A204.1 (cell line): ENCODE results near the gene ADAMTS4.
A peak's percentile ranks its signal among the peaks of the same experiment; 100 is the strongest.

ENCODE experiments used
- FAIRE-seq: peaks from 2 replicates; lab custom pipeline; 2012; peaks lifted over from hg19 to GRCh38; lab: Jason Lieb, UNC

Gene ADAMTS4

DNA sequence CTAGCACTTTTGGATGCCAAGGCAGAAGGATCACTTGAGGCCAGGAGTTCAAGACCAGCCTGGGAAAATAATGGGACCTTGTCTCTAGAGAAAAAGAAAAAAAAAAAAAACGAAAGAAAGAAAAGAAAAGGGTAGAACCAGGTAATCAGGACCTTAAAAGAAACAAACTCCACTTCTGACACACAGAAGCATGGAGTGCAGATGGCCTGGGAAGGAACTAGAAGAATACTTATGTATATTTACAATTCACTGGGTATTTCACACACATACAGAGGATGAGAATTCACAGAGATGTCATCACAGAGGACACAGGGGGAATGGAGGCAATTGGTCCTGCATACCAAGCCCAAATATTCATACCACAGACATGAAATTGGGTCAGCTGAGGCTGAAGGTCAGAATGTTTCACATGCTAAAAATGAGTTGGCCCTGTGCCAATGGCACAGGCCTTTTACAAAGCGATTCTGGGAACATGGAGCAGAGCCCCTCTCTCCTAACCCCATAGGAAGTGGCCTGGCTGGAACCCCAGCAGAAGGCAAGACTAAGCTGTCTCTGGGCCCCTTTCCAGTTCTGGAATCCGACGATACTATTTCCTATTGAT, 26.0 kb downstream of the ADAMTS4 start:
- no peak for FAIRE-seq

GRCh38 chr1:161172349-161172748, 26.5 kb downstream of the ADAMTS4 start:
- FAIRE-seq, result no peak

- no peak for FAIRE-seq
These were observed 27.2 kb downstream of the ADAMTS4 start for GRCh38 chr1:161171696-161172095.

DNA sequence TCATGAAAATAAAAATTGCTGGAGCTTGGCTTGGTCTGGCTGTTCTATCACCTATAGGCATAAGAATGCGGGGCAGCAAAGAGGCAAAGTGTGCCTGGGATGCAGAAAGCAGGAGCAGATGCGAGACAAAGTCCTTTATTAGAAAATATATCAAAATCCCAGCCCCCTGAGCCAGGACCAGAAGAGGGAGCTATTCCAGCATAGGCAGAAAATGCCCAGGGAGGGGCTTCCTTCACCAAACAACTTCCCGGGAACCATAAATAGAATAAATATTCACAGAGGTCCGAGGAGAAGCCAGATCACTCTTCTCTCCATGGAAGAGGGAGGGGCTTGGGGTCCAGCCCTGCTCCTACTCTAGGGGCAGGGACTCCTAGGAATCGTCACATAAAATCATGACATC, 27.7 kb downstream of the ADAMTS4 start:
- no peak for FAIRE-seq

- no peak for FAIRE-seq
These were observed 29.9 kb downstream of the ADAMTS4 start for GRCh38 chr1:161168906-161169305.

GRCh38 chr1:161166669-161167548, 31.9 kb downstream of the ADAMTS4 start:
- FAIRE-seq, result no peak

GRCh38 chr1:161165742-161166668, 32.8 kb downstream of the ADAMTS4 start, which contains the start of gene PPOX:
PPOX (plus strand) TSS chr1:161166426; CDS start chr1:161166848, 422 bp downstream.
- FAIRE-seq, result peak; percentile 96

GRCh38 chr1:161164901-161165610, 33.8 kb downstream of the ADAMTS4 start:
- FAIRE-seq, result no peak

- no peak for FAIRE-seq
These were observed 35.1 kb downstream of the ADAMTS4 start for GRCh38 chr1:161163793-161164192.

DNA sequence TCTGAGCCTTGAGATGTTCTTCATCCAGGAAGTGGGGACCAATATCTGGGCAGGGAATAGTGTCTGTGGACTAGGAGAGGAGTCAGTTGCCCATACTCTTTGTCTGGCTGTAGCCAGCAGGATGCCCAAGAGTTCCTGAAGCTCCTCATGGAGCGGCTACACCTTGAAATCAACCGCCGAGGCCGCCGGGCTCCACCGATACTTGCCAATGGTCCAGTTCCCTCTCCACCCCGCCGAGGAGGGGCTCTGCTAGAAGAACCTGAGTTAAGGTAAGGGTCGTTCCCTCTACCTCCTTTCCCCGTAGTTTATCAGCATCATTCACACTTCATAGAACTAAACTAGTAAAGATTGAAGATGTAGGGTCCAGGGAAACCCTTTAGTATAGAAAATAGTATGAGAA, 36.0 kb downstream of the ADAMTS4 start:
- FAIRE-seq, result no peak

DNA sequence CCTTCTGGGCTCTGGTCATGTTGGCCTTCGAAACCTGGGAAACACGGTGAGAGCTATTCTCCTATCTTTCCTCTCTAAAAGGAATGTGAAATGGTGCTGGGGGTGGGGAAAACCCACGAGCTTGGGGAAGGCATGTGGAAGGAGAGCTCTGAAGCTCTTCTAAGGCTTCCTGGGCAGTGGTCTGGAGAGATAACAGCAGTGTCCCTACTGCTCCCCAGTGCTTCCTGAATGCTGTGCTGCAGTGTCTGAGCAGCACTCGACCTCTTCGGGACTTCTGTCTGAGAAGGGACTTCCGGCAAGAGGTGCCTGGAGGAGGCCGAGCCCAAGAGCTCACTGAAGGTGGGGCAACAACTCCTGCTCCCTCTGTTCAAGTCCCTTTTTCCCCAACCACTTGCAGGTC, 36.8 kb downstream of the ADAMTS4 start:
- FAIRE-seq, result no peak

GRCh38 chr1:161161652-161162051, 37.2 kb downstream of the ADAMTS4 start:
- no peak for FAIRE-seq

DNA sequence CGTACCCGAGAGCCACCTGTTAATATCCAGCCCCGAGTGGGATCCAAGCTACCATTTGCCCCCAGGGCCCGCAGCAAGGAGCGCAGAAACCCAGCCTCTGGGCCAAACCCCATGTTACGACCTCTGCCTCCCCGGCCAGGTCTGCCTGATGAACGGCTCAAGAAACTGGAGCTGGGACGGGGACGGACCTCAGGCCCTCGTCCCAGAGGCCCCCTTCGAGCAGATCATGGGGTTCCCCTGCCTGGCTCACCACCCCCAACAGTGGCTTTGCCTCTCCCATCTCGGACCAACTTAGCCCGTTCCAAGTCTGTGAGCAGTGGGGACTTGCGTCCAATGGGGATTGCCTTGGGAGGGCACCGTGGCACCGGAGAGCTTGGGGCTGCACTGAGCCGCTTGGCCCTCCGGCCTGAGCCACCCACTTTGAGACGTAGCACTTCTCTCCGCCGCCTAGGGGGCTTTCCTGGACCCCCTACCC, 38.1 kb downstream of the ADAMTS4 start:
- no peak for FAIRE-seq

DNA sequence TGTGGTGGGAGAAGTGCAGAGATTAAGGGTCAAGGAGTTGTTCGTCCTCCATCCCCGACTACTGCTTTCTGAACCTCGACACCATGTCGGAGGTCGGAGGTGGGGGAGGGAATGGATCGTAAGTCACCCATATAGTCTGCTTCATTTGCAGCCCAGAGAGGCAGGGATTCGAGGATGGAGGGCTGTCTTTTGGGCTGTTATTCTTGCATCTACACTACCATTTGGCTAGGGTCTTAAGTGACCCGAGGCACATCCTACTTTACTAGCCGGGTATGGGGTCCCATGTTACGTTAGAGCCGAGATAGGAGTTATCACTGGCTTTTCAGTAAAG, 39.0 kb downstream of the ADAMTS4 start:
- no peak for FAIRE-seq

GRCh38 chr1:161159087-161159912, 39.6 kb downstream of the ADAMTS4 start, which contains the start of gene USP21:
USP21 (plus strand) TSS chr1:161159500; CDS start chr1:161160641, 1,141 bp downstream.
- no peak for FAIRE-seq

DNA sequence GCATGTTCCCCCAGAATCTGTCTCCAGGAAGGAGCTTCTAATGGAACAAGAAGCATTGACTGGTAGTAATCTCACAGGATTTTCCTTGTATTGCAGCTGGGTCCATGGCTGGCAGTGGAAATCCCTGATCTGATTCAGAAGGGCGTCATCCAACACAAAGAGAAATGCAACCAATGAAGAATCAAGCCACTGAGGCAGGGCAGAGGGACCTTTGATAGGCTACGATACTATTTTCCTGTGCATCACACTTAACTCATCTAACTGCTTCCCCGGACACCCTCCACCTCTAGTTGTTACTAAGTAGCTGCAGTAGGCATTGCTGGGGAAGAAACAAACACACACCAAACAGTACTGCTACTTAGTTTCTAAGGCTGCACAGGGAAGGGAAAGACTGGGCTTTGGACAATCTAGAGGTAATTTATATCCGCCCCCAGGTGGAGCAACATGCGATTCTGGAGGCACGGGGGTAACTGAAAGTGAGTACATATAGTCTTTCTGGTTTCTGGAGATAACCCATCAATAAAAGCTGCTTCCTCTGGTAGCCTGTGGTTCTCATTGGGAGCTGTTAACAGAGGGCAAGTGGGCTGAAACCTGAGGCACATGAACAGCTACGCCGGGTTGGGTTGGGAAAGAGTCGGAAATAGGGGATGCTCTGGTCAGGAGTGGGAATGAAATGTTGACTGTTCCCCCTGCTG, 40.4 kb downstream of the ADAMTS4 start:
- no peak for FAIRE-seq

DNA sequence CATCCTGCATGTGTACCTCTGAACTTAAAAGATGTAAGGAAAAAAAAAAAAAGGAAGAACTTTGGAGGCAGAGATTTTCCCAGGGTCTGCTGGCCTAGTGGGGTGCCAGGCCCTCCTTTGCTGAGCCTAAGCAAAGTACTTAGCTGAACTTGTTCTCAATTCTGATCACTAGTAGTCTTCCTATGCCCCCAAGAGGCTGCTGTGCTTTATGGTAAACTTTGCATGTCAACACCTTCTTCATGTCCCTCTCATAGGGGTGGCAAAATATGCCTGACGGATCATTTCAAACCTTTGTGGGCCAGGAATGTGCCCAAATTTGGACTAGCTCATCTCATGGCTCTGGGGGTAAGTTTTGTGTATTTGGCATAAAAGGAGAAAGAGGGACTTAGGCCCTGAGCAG, 41.0 kb downstream of the ADAMTS4 start:
- no peak for FAIRE-seq

- peak; percentile 47 for FAIRE-seq
These were observed 45.0 kb downstream of the ADAMTS4 start, which contains the start of gene UFC1 for GRCh38 chr1:161153682-161154337. UFC1 (plus strand) TSS chr1:161153978; CDS start chr1:161153998, 20 bp downstream.

DNA sequence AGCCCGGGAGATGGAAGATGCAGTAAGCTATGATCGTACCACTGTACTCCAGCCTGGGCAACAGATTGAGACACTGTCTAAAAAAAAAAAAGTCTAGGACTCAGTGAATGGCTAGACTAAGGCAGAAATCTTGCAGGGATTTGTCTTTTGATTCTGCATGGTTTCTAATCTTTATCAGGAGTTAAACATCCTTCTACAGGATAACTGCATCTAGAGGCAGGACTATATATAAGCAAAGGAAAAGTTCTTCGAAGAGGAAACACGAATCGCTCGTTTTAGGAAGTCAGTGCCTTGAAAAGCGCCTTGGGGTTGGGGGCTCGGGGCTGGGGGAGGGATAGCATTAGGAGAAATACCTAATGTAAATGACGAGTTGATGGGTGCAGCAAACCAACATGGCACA, 45.7 kb downstream of the ADAMTS4 start:
- no peak for FAIRE-seq

- no peak for FAIRE-seq
These were observed 53.0 kb downstream of the ADAMTS4 start for GRCh38 chr1:161145832-161146231.
